ENCODE data around the gene PCDH19. TPM values are rescaled to one million over a fixed set of nuclear protein-coding genes. Genes with fewer than 3 reads are reported as not detected.

PCDH19 gene
- total RNA-seq, 4 donors from 2014 or later, result 5.5 to 8.8 (median 6.0) TPM

DNA sequence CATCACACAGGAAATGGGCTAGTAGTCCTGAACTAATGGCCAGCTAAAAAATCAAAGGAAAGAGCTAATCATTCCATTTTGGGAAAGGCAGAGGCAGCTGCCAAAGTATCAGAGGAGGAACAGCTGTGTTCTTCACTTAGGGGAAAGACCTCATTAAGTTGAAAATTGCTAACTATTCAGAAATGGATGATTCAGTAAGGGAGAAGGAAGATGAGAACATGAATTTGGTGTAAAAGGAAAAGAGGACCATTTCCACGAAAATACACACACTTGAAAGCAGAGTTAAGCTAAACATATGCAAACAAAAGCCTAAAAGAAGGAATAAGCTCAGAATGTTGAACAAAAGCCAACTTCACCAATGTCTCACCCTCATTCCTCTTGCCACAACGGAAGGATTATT, 90.4 kb downstream of the PCDH19 start:
- H3K36me3 ChIP-seq, result no peaks in the 10 kb centered on the region
- TF ChIP-seq, protein P1, sequence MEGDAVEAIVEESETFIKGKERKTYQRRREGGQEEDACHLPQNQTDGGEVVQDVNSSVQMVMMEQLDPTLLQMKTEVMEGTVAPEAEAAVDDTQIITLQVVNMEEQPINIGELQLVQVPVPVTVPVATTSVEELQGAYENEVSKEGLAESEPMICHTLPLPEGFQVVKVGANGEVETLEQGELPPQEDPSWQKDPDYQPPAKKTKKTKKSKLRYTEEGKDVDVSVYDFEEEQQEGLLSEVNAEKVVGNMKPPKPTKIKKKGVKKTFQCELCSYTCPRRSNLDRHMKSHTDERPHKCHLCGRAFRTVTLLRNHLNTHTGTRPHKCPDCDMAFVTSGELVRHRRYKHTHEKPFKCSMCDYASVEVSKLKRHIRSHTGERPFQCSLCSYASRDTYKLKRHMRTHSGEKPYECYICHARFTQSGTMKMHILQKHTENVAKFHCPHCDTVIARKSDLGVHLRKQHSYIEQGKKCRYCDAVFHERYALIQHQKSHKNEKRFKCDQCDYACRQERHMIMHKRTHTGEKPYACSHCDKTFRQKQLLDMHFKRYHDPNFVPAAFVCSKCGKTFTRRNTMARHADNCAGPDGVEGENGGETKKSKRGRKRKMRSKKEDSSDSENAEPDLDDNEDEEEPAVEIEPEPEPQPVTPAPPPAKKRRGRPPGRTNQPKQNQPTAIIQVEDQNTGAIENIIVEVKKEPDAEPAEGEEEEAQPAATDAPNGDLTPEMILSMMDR (IDR thresholded peaks at IDR 0.05), result no peak
- TF ChIP-seq POLR2A (IDR thresholded peaks at IDR 0.05), result no peak
- no peak for TF ChIP-seq EP300 (IDR thresholded peaks at IDR 0.05)
- H3K9me3 ChIP-seq, result no peaks in the 10 kb centered on the region
- no peak overlapping the region for H3K4me3 ChIP-seq
- no peak for DNase-seq (ENCODE audit: low spot score in 2 of 2)
- WGBS, 2 donors, result 21 to 30% methylated on average over 2 of the region's 2 CpGs
- H3K4me1 ChIP-seq, result no peaks in the 10 kb centered on the region
- H3K27me3 ChIP-seq, result no peaks in the 10 kb centered on the region
- H3K27ac ChIP-seq, result no peak overlapping the region

DNA sequence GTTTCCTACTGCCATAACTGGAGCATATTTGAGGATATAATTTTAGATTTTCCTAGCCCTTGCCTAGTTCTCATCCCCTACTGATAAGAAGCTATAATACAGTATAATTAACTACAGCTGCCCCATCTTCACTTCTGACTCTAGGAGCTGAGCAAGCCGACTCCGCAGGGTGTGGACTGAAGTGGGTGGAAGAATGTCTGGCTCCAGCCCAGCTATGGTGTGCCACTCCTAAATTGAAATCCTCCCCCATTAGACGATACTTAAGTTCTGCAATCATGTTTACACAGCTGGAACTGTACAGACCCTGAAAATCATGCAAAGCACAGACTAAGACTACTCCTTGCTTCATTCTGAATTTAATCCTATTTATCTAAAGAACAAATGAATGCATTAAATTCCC, 93.1 kb downstream of the PCDH19 start:
- no peak for DNase-seq (ENCODE audit: low spot score in 2 of 2)
- 44 to 57% methylated on average over 3 of the region's 3 CpGs for WGBS, 2 donors
- TF ChIP-seq EP300 (IDR thresholded peaks at IDR 0.05) (no peak), POLR2A (IDR thresholded peaks at IDR 0.05) (no peak)
- TF ChIP-seq, protein P1 (IDR thresholded peaks at IDR 0.05), result no peak
- Histone ChIP-seq H3K27ac (no peak overlapping the region), H3K4me1 (no peaks in the 10 kb centered on the region), H3K36me3 (no peaks in the 10 kb centered on the region), H3K9me3 (no peaks in the 10 kb centered on the region), H3K4me3 (no peak overlapping the region), H3K27me3 (no peaks in the 10 kb centered on the region)

DNA sequence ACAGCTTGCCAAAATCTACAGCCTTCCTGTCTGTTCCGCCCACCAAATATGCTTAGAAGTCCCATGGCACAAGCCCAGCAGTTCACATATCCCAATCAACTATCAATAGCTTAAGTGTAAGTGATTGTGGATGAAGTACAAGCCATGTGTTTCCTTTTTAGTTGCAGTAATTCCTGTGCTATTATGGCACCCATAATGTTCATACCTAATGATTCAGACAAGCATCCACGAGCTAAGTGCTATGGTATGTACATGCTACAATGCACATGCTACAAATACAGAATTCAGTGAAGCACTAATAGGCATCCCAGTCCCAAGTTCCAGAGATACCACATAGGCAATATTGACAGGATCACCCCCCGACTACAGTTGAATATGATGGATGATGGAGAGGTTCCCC, 94.5 kb downstream of the PCDH19 start:
- TF ChIP-seq POLR2A (IDR thresholded peaks at IDR 0.05) (no peak), EP300 (IDR thresholded peaks at IDR 0.05) (no peak)
- TF ChIP-seq, protein P1 (IDR thresholded peaks at IDR 0.05), result no peak
- WGBS, 2 donors, result 68 to 77% methylated on average over 3 of the region's 3 CpGs
- no peaks in the 10 kb centered on the region for H3K9me3 ChIP-seq
- no peaks in the 10 kb centered on the region for H3K4me1 ChIP-seq
- H3K27me3 ChIP-seq, result no peaks in the 10 kb centered on the region
- no peaks in the 10 kb centered on the region for H3K36me3 ChIP-seq
- H3K27ac ChIP-seq, result no peak overlapping the region
- no peak overlapping the region for H3K4me3 ChIP-seq
- DNase-seq (ENCODE audit: low spot score in 2 of 2), result no peak

DNA sequence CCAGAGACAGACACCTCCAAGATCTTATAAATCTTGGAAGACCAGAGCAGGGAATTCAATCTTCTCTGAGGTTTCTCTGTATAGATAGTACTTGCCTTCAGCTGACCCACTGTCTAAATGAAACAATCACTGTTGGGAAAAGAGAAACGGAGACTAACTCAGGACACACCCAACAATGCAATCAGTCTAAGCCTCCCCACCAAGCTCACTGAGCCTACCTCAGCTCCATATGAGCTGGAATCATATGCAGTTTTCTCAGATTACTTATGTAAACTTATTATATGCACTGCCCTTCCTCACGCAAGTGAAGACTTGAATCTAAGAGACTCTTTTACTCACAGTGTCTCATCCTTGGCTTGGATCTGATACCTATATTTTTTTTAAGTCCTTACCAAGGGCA, 110.5 kb downstream of the PCDH19 start:
- Histone ChIP-seq H3K27me3 (peaks cover 0 to 9% of the 10 kb centered on the region in 2 donors), H3K4me1 (no peaks in the 10 kb centered on the region), H3K4me3 (no peak overlapping the region), H3K9me3 (no peaks in the 10 kb centered on the region), H3K27ac (no peak overlapping the region), H3K36me3 (no peaks in the 10 kb centered on the region)
- 77 to 81% methylated on average over 2 of the region's 2 CpGs for WGBS, 2 donors
- TF ChIP-seq, protein P1 (IDR thresholded peaks at IDR 0.05), result no peak
- TF ChIP-seq POLR2A (IDR thresholded peaks at IDR 0.05) (no peak), EP300 (IDR thresholded peaks at IDR 0.05) (no peak)
- DNase-seq (ENCODE audit: low spot score in 2 of 2), result no peak

DNA sequence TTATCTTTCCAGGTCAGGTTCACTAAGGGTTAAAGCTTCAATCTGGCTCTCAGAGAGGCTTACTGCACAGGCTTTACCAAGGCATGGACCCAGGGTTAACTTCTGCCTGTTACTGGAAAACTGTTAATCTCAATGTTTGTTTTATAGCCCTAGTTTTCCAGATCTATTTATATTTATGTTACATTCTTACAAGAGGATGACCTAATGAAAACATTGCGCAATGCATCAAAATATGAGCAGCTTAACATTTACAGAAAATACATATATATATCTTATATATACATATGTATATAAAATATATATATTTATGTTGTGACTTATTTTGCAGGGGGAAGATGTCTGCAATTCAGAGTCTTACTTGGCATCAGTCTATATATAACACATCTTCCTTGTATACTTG, 112.3 kb downstream of the PCDH19 start:
- Histone ChIP-seq H3K27ac (no peak overlapping the region), H3K27me3 (peaks cover 0 to 9% of the 10 kb centered on the region in 2 donors), H3K4me3 (no peak overlapping the region), H3K9me3 (no peaks in the 10 kb centered on the region), H3K4me1 (no peaks in the 10 kb centered on the region), H3K36me3 (no peaks in the 10 kb centered on the region)
- TF ChIP-seq, protein P1 (IDR thresholded peaks at IDR 0.05), result no peak
- TF ChIP-seq POLR2A (IDR thresholded peaks at IDR 0.05), result no peak
- no peak for TF ChIP-seq EP300 (IDR thresholded peaks at IDR 0.05)
- DNase-seq (ENCODE audit: low spot score in 2 of 2), result no peak
- WGBS, 2 donors, result 97 to 98% methylated on average over 1 of the region's 1 CpG

All from tibial nerve (tissue), 4 donors.